H1 (cell line): ENCODE data around the gene KLHL35.

Source experiments
- EP300 ChIP-seq, 2 experiments: IDR thresholded peaks; 1 replicate in 1 of 2; 2 replicates in 1 of 2; pipeline ENCODE4 v1.6.1; 2011 to 2012; ENCODE audit warnings: low read depth in 2 of 2, low read length in 2 of 2, mild to moderate bottlenecking in 2 of 2, borderline replicate concordance in 1 of 2, inconsistent platforms in 1 of 2, moderate library complexity in 1 of 2
- HDAC2 ChIP-seq, 2 experiments: fragments of 300-600 bp in 1 of 2; sonication (generic) in 1 of 2; IDR thresholded peaks; 2 replicates each; pipeline ENCODE4 v1.6.1; 2011 to 2012; ENCODE audit warnings: low read depth in 2 of 2, low read length in 2 of 2, mild to moderate bottlenecking in 2 of 2, moderate library complexity in 2 of 2, borderline replicate concordance in 1 of 2, inconsistent platforms in 1 of 2
- POLR2A ChIP-seq, 2 experiments: IDR thresholded peaks; 1 replicate in 1 of 2; 2 replicates in 1 of 2; pipeline ENCODE4 v1.6.1; 2011; ENCODE audit warnings: low read depth in 2 of 2, low read length in 2 of 2, mild to moderate bottlenecking in 2 of 2; ENCODE audit errors: control extremely low read depth in 1 of 2
- TEAD4 ChIP-seq: IDR thresholded peaks from 2 replicates; pipeline ENCODE4 v1.6.1; 2012; ENCODE audit warnings: low read depth, low read length, inconsistent platforms, mixed read lengths
- ZNF274 ChIP-seq: IDR thresholded peaks from 2 replicates; pipeline ENCODE4 v1.7.0; 2012; ENCODE audit warnings: low read length, borderline replicate concordance; ENCODE audit errors: extremely low read depth
- TF ChIP-seq, protein P1 (sequence below): IDR thresholded peaks from 2 replicates; pipeline ENCODE4 v1.6.1; 2011; ENCODE audit warnings: low read depth, mild to moderate bottlenecking, low read length; ENCODE audit not compliant: insufficient read depth
- TF ChIP-seq, protein P2 (sequence below), 3 experiments: IDR thresholded peaks; 1 replicate in 2 of 3; 2 replicates in 1 of 3; pipeline versions ENCODE4 v1.5.1 to v1.6.1; 2011; ENCODE audit warnings: low read length in 3 of 3, mild to moderate bottlenecking in 3 of 3, inconsistent platforms in 2 of 3, low read depth in 1 of 3, moderate library complexity in 1 of 3; ENCODE audit not compliant: insufficient read depth in 1 of 3; ENCODE audit errors: control extremely low read depth in 1 of 3
- TF ChIP-seq, protein P3 (sequence below): IDR thresholded peaks from 2 replicates; pipeline ENCODE4 v1.6.1; 2012; ENCODE audit warnings: inconsistent platforms

DNA sequence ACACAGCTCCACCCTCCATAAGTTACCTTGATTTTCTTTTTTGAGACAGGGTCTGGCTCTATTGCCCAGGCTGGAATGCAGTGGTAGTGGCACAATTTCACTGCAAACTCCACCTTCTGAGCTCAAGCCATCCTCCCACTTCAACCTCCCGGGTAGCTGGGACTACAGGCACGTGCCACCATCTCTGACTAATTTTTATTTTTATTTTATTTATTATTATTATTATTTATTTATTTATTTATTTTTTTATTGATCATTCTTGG lies 24.1 kb downstream of the KLHL35 start:
- TF ChIP-seq TEAD4 = no peak
- TF ChIP-seq, protein P1, sequence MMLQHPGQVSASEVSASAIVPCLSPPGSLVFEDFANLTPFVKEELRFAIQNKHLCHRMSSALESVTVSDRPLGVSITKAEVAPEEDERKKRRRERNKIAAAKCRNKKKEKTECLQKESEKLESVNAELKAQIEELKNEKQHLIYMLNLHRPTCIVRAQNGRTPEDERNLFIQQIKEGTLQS = no peak
- TF ChIP-seq, protein P2, sequence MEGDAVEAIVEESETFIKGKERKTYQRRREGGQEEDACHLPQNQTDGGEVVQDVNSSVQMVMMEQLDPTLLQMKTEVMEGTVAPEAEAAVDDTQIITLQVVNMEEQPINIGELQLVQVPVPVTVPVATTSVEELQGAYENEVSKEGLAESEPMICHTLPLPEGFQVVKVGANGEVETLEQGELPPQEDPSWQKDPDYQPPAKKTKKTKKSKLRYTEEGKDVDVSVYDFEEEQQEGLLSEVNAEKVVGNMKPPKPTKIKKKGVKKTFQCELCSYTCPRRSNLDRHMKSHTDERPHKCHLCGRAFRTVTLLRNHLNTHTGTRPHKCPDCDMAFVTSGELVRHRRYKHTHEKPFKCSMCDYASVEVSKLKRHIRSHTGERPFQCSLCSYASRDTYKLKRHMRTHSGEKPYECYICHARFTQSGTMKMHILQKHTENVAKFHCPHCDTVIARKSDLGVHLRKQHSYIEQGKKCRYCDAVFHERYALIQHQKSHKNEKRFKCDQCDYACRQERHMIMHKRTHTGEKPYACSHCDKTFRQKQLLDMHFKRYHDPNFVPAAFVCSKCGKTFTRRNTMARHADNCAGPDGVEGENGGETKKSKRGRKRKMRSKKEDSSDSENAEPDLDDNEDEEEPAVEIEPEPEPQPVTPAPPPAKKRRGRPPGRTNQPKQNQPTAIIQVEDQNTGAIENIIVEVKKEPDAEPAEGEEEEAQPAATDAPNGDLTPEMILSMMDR (IDR thresholded peaks at IDR 0.05; ENCODE audit: control extremely low read depth in 1 of 3, insufficient read depth in 1 of 3, low read depth in 1 of 3, low read length in 3 of 3) = no peak
- TF ChIP-seq ZNF274 = no peak
- TF ChIP-seq EP300 (IDR thresholded peaks at IDR 0.05; ENCODE audit: borderline replicate concordance in 1 of 2, low read depth in 2 of 2, low read length in 2 of 2) = no peak
- 0 out of 3 replicates have a peak, but pooled peaks of 1 of the 2 experiments have one; percentile 51 for TF ChIP-seq POLR2A (IDR thresholded peaks at IDR 0.05; ENCODE audit: control extremely low read depth in 1 of 2, low read depth in 2 of 2, low read length in 2 of 2)
- TF ChIP-seq, protein P3, sequence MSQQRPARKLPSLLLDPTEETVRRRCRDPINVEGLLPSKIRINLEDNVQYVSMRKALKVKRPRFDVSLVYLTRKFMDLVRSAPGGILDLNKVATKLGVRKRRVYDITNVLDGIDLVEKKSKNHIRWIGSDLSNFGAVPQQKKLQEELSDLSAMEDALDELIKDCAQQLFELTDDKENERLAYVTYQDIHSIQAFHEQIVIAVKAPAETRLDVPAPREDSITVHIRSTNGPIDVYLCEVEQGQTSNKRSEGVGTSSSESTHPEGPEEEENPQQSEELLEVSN = no peak
- no peak for TF ChIP-seq HDAC2 (IDR thresholded peaks at IDR 0.05; ENCODE audit: borderline replicate concordance in 1 of 2, low read depth in 2 of 2, low read length in 2 of 2)
